IMR-90 (cell line): ENCODE results near the gene UBL4B. TPM values are rescaled to one million over a fixed set of nuclear protein-coding genes. Genes with fewer than 3 reads are reported as not detected.

Experiments
- ATAC-seq: fragments of 200-7000 bp; cut with Tn5 transposase; 2 replicates; pipeline ENCODE4 v1.9.1; 2020; ENCODE audit warnings: low read depth, mild to moderate bottlenecking, moderate library complexity
- BruUV-seq: library from RNA; stranded (reverse); fragments of 400-500 nt; replicated peaks from 2 replicates; lab custom pipeline; 2021; lab: Mats Ljungman, UMichigan
- CTCF ChIA-PET: fragments of 300-600 bp; formaldehyde crosslinking; extraction: SDS; loops from one replicate; lab custom pipeline; 2021; ENCODE audit warnings: antibody characterized with exemption; lab: Yijun Ruan, JAX
- POLR2A ChIA-PET: fragments of 300-600 bp; sonication (Branson Sonifier 250); formaldehyde crosslinking; loops from one replicate; lab custom pipeline; 2022; ENCODE audit warnings: antibody characterized with exemption; ENCODE audit not compliant: unreplicated experiment; lab: Charles Lee
- DNase-seq: peaks from one replicate; pipeline ENCODE4 v3.0.0; 2013
- H2AFZ ChIP-seq: replicated peaks from 2 replicates; pipeline ENCODE3; 2013; ENCODE audit warnings: low read length, mild to moderate bottlenecking; ENCODE audit not compliant: poor library complexity
- H2AK5ac ChIP-seq: 2 replicates; pipeline ENCODE4 v1.6.1; 2013; ENCODE audit warnings: low read depth, low read length, inconsistent platforms
- H2AK9ac ChIP-seq: replicated peaks from 2 replicates; pipeline ENCODE3; 2013; ENCODE audit warnings: mild to moderate bottlenecking, low read depth, low read length, moderate library complexity; ENCODE audit not compliant: poor library complexity
- H2BK120ac ChIP-seq: 2 replicates; pipeline ENCODE4 v1.6.1; 2013; ENCODE audit warnings: low read depth, low read length, inconsistent platforms
- H2BK15ac ChIP-seq: 3 replicates; pipeline ENCODE4 v1.6.1; 2013; ENCODE audit warnings: low read depth, low read length, inconsistent platforms
- H2BK20ac ChIP-seq: 2 replicates; pipeline ENCODE4 v1.6.1; 2013; ENCODE audit warnings: low read depth, mild to moderate bottlenecking, inconsistent platforms, low read length, moderate library complexity
- H2BK5ac ChIP-seq: 2 replicates; pipeline ENCODE4 v1.6.1; 2013; ENCODE audit warnings: mild to moderate bottlenecking, low read depth, low read length, inconsistent platforms; ENCODE audit not compliant: poor library complexity, severe bottlenecking
- H3K14ac ChIP-seq: replicated peaks from 2 replicates; pipeline ENCODE4 v1.6.1; 2013; ENCODE audit warnings: low read depth, low read length, inconsistent platforms
- H3K18ac ChIP-seq: 2 replicates; pipeline ENCODE4 v1.6.1; 2013; ENCODE audit warnings: low read depth, low read length, control low read depth
- H3K23ac ChIP-seq: 2 replicates; pipeline ENCODE4 v1.6.1; 2013; ENCODE audit warnings: low read depth, low read length, inconsistent platforms
- H3K27ac ChIP-seq: 2 replicates; pipeline ENCODE4 v1.5.1; 2013; ENCODE audit warnings: mild to moderate bottlenecking, control low read depth, low read length; ENCODE audit not compliant: insufficient read depth
- H3K27me3 ChIP-seq: 2 replicates; pipeline ENCODE4 v1.6.1; 2013; ENCODE audit warnings: low read length; ENCODE audit not compliant: control insufficient read depth, insufficient read depth
- H3K36me3 ChIP-seq: 2 replicates; pipeline ENCODE4 v1.6.1; 2013; ENCODE audit warnings: low read length, mixed read lengths; ENCODE audit not compliant: control insufficient read depth, insufficient read depth
- H3K4ac ChIP-seq: 2 replicates; pipeline ENCODE4 v1.6.1; 2013; ENCODE audit warnings: low read depth, low read length, inconsistent platforms
- H3K4me1 ChIP-seq: 2 replicates; pipeline ENCODE4 v1.6.1; 2013; ENCODE audit warnings: low read length, mixed read lengths; ENCODE audit not compliant: control insufficient read depth, insufficient read depth
- H3K4me2 ChIP-seq: 2 replicates; pipeline ENCODE4 v1.6.1; 2013; ENCODE audit warnings: low read depth, mild to moderate bottlenecking, control low read depth, low read length, moderate library complexity
- H3K4me3 ChIP-seq: 2 replicates; pipeline ENCODE4 v1.5.1; 2013; ENCODE audit warnings: low read depth, mild to moderate bottlenecking, control low read depth, low read length, moderate library complexity; ENCODE audit not compliant: insufficient read depth
- H3K56ac ChIP-seq: 2 replicates; pipeline ENCODE4 v1.6.1; 2013; ENCODE audit warnings: low read length, inconsistent platforms; ENCODE audit not compliant: insufficient read depth; ENCODE audit errors: extremely low read depth
- H3K79me1 ChIP-seq, 2 experiments: 2 replicates each; pipeline ENCODE4 v1.6.1; 2013; ENCODE audit warnings: low read length in 2 of 2, inconsistent platforms in 1 of 2, low read depth in 1 of 2
- H3K9ac ChIP-seq: 2 replicates; pipeline ENCODE4 v1.6.1; 2013; ENCODE audit warnings: low read depth, low read length, control low read depth
- H3K9me1 ChIP-seq: 2 replicates; pipeline ENCODE4 v1.6.1; 2013; ENCODE audit warnings: low read length, inconsistent platforms; ENCODE audit not compliant: insufficient read depth
- H3K9me3 ChIP-seq: 2 replicates; pipeline ENCODE4 v1.6.1; 2013; ENCODE audit warnings: low read length; ENCODE audit not compliant: control insufficient read depth, insufficient read depth
- H4K20me1 ChIP-seq: 2 replicates; pipeline ENCODE4 v1.6.1; 2013; ENCODE audit warnings: low read length, inconsistent platforms; ENCODE audit not compliant: insufficient read depth
- H4K5ac ChIP-seq: 2 replicates; pipeline ENCODE4 v1.6.1; 2013; ENCODE audit warnings: mild to moderate bottlenecking, low read depth, low read length, control low read depth
- H4K8ac ChIP-seq, 2 experiments: 2 replicates each; pipeline ENCODE4 v1.6.1; 2013; ENCODE audit warnings: low read depth in 2 of 2, low read length in 2 of 2, control low read depth in 1 of 2, inconsistent platforms in 1 of 2
- H4K91ac ChIP-seq: 2 replicates; pipeline ENCODE4 v1.6.1; 2013; ENCODE audit warnings: low read depth, low read length, inconsistent platforms; ENCODE audit not compliant: insufficient read depth
- BHLHE40 ChIP-seq: fragments of 150-350 bp; IDR thresholded peaks from 2 replicates; pipeline ENCODE4 v1.6.1; 2016; ENCODE audit warnings: mild to moderate bottlenecking, low read depth, low read length
- CEBPB ChIP-seq: IDR thresholded peaks from 2 replicates; pipeline ENCODE4 v1.6.1; 2012; ENCODE audit warnings: low read depth, low read length, improper control_type of control experiment
- CHD1 ChIP-seq: IDR thresholded peaks from 2 replicates; pipeline ENCODE4 v1.6.1; 2012; ENCODE audit warnings: low read depth, low read length, improper control_type of control experiment
- CTCF ChIP-seq: conservative IDR thresholded peaks from 2 replicates; pipeline ENCODE4 v1.5.1; 2012; ENCODE audit warnings: mild to moderate bottlenecking, low read depth, low read length, improper control_type of control experiment
- ELK1 ChIP-seq: fragments of 150-350 bp; IDR thresholded peaks from 2 replicates; pipeline ENCODE4 v1.6.1; 2016; ENCODE audit warnings: low read depth, mild to moderate bottlenecking, low read length, moderate library complexity, borderline replicate concordance
- FOS ChIP-seq: fragments of 150-350 bp; IDR thresholded peaks from 2 replicates; pipeline ENCODE4 v1.6.1; 2016; ENCODE audit warnings: low read depth, low read length
- MAFK ChIP-seq: IDR thresholded peaks from 2 replicates; pipeline ENCODE4 v1.6.1; 2012; ENCODE audit warnings: low read depth, low read length, improper control_type of control experiment
- MAZ ChIP-seq: IDR thresholded peaks from 2 replicates; pipeline ENCODE4 v1.6.1; 2012; ENCODE audit warnings: low read depth, mild to moderate bottlenecking, low read length, improper control_type of control experiment, moderate library complexity, borderline replicate concordance
- MXI1 ChIP-seq: IDR thresholded peaks from 2 replicates; pipeline ENCODE4 v1.6.1; 2012; ENCODE audit warnings: low read depth, mild to moderate bottlenecking, low read length, moderate library complexity, borderline replicate concordance
- NFE2L2 ChIP-seq: fragments of 150-350 bp; IDR thresholded peaks from 2 replicates; pipeline ENCODE4 v1.6.1; 2016; ENCODE audit warnings: low read depth, mild to moderate bottlenecking, low read length
- POLR2A ChIP-seq: IDR thresholded peaks from 2 replicates; pipeline ENCODE4 v1.6.1; 2012; ENCODE audit warnings: mild to moderate bottlenecking, low read depth, low read length
- RAD21 ChIP-seq: IDR thresholded peaks from 2 replicates; pipeline ENCODE4 v1.6.1; 2012; ENCODE audit warnings: low read length, improper control_type of control experiment
- RCOR1 ChIP-seq: IDR thresholded peaks from 2 replicates; pipeline ENCODE4 v1.6.1; 2012; ENCODE audit warnings: mild to moderate bottlenecking, low read length, improper control_type of control experiment; ENCODE audit not compliant: insufficient replicate concordance
- RFX5 ChIP-seq: IDR thresholded peaks from 2 replicates; pipeline ENCODE4 v1.8.0; 2012; ENCODE audit warnings: low read depth, mild to moderate bottlenecking, low read length, moderate library complexity
- SMC3 ChIP-seq: fragments of 150-350 bp; IDR thresholded peaks from 2 replicates; pipeline ENCODE4 v1.6.1; 2016; ENCODE audit warnings: low read depth, mild to moderate bottlenecking, antibody characterized with exemption, low read length, moderate library complexity
- USF2 ChIP-seq: fragments of 150-350 bp; IDR thresholded peaks from 2 replicates; pipeline ENCODE4 v1.6.1; 2017; ENCODE audit warnings: mild to moderate bottlenecking, antibody characterized with exemption, low read length, low read depth
- WGBS, 2 experiments: methylation state at CpG; one replicate each; pipeline versions ENCODE4 v1.1.5 to v1.1.7; 2013; ENCODE audit warnings: missing lambda C conversion rate in 2 of 2; ENCODE audit not compliant: insufficient read length in 1 of 2; ENCODE audit errors: extremely low coverage in 2 of 2; 5-methylcytosine and 5-hydroxymethylcytosine counted together
- dilution Hi-C: fragments of 300-500 bp; cut with HindIII; formaldehyde crosslinking; loops from one replicate; pipeline ENCODE4 v1.14.3; 2018; ENCODE audit warnings: low sequenced_read_pairs; ENCODE audit not compliant: unreplicated experiment
- in situ Hi-C: fragments of 300-500 bp; cut with MboI; formaldehyde crosslinking; loops from 3 replicates; pipeline ENCODE4 v1.14.3; 2019; ENCODE audit warnings: low sequenced_read_pairs, inconsistent platforms, mixed read lengths
- intact Hi-C: fragments of 100-400 bp; cut with micrococcal nuclease; formaldehyde crosslinking; loops from 2 replicates; pipeline ENCODE4 v1.10.0; 2022
- polyA plus RNA-seq, 3 experiments: library from polyadenylated mRNA; depleted of rRNA; stranded (reverse); fragments of >200 nt; gene quantifications; 2 replicates each; pipeline ENCODE4 v1.2.3, GENCODE V29; 2012; ENCODE audit warnings: low replicate concordance in 1 of 3
- total RNA-seq: library from RNA; depleted of rRNA; stranded (reverse); fragments of >200 nt; gene quantifications from 2 replicates; pipeline ENCODE4 v1.2.3, GENCODE V29; 2012

UBL4B gene
- total and polyA plus RNA-seq, 2 of the 4 experiments (the other 2 are of a cell fraction), result not detected

- ATAC-seq (no peak), DNase-seq (no peak)
- H3K4me1 ChIP-seq, result no peaks in the 10 kb centered on the region
- no peak overlapping the region for H4K8ac ChIP-seq
- H2BK5ac ChIP-seq, result no peak overlapping the region
- POLR2A ChIA-PET, result no interaction called here
- H3K9me1 ChIP-seq, result no peaks in the 10 kb centered on the region
- in situ Hi-C loops (no loop called here), intact Hi-C loops (no loop called here), dilution Hi-C loops (no loop called here)
- TF ChIP-seq RCOR1, result no peak
- no peak for TF ChIP-seq NFE2L2
- TF ChIP-seq POLR2A, result no peak
- TF ChIP-seq RFX5, result no peak
- no peak for TF ChIP-seq CTCF
- TF ChIP-seq ELK1, result no peak
- no peak for TF ChIP-seq CEBPB
- TF ChIP-seq FOS, result no peak
- TF ChIP-seq CHD1, result no peak
- TF ChIP-seq MXI1, result no peak
- no peak for TF ChIP-seq MAZ
- TF ChIP-seq MAFK, result no peak
- no peak for TF ChIP-seq BHLHE40
- TF ChIP-seq RAD21, result no peak
- TF ChIP-seq USF2, result no peak
- no peak for TF ChIP-seq SMC3
- WGBS, 2 experiments, result 40% methylated on average over 1 of the region's 4 CpGs; no CpG with 5 or more reads in 1 of the 2 experiments
- no peak overlapping the region for H2BK15ac ChIP-seq
- no peak overlapping the region for H3K18ac ChIP-seq
- H2AK9ac ChIP-seq, result no peak overlapping the region
- no peak overlapping the region for H3K27ac ChIP-seq
- H3K56ac ChIP-seq, result no peak overlapping the region
- H3K4me3 ChIP-seq, result no peak overlapping the region
- no peaks in the 10 kb centered on the region for H3K9me3 ChIP-seq
- no peak overlapping the region for H2BK120ac ChIP-seq
- H4K5ac ChIP-seq, result no peak overlapping the region
- H3K36me3 ChIP-seq, result no peaks in the 10 kb centered on the region
- H2BK20ac ChIP-seq, result no peak overlapping the region
- H3K14ac ChIP-seq, result no peak overlapping the region
- H4K20me1 ChIP-seq, result no peaks in the 10 kb centered on the region
- H3K9ac ChIP-seq, result no peak overlapping the region
- H4K91ac ChIP-seq, result no peak overlapping the region
- no peak overlapping the region for H2AFZ ChIP-seq
- peaks cover 79% of the 10 kb centered on the region for H3K27me3 ChIP-seq
- CTCF ChIA-PET, result no interaction called here
- H3K4ac ChIP-seq, result no peak overlapping the region
- BruUV-seq, result no TSS peak
- no peak overlapping the region for H3K23ac ChIP-seq
- no peak overlapping the region for H3K4me2 ChIP-seq
- no peak overlapping the region for H2AK5ac ChIP-seq
- no peaks in the 10 kb centered on the region for H3K79me1 ChIP-seq
Measured at GRCh38 chr1:110111081-110111480, 1.2 kb upstream of the UBL4B start.
